GM23248 (cell line): ENCODE measurements around the gene STX18. TPM values are rescaled to one million over a fixed set of nuclear protein-coding genes. Genes with fewer than 3 reads are reported as not detected.

Experiments used
- DNase-seq: peaks from one replicate; pipeline ENCODE4 v3.0.0-alpha.2; 2015
- H2AFZ ChIP-seq: fragments of 200-600 bp; sonication (generic); 2 replicates; pipeline ENCODE4 v1.6.1; 2016; ENCODE audit warnings: antibody characterized with exemption
- H3F3A ChIP-seq: fragments of 200-600 bp; sonication (generic); 2 replicates; pipeline ENCODE4 v1.6.1; 2016; ENCODE audit warnings: mild to moderate bottlenecking, antibody characterized with exemption, mixed run types; ENCODE audit not compliant: insufficient read depth
- H3K27ac ChIP-seq: fragments of 200-600 bp; sonication (generic); 2 replicates; pipeline ENCODE4 v1.5.1; 2016; ENCODE audit warnings: mild to moderate bottlenecking
- H3K27me3 ChIP-seq: fragments of 200-600 bp; sonication (generic); replicated peaks from 2 replicates; pipeline ENCODE4 v1.6.1; 2016; ENCODE audit warnings: mild to moderate bottlenecking; ENCODE audit not compliant: insufficient read depth
- H3K36me3 ChIP-seq: fragments of 200-600 bp; sonication (generic); 2 replicates; pipeline ENCODE4 v1.6.1; 2016; ENCODE audit warnings: low read depth, mild to moderate bottlenecking
- H3K4me1 ChIP-seq: fragments of 200-600 bp; sonication (generic); 2 replicates; pipeline ENCODE4 v1.6.1; 2016; ENCODE audit warnings: mild to moderate bottlenecking; ENCODE audit not compliant: insufficient read depth
- H3K4me2 ChIP-seq: fragments of 200-600 bp; sonication (generic); one replicate; pipeline ENCODE4 v1.6.1; 2016; ENCODE audit warnings: mild to moderate bottlenecking; ENCODE audit not compliant: unreplicated experiment
- H3K4me3 ChIP-seq: fragments of 200-600 bp; sonication (generic); 2 replicates; pipeline ENCODE4 v1.5.1; 2016; ENCODE audit warnings: mild to moderate bottlenecking
- H3K79me2 ChIP-seq: fragments of 200-600 bp; sonication (generic); 2 replicates; pipeline ENCODE4 v1.6.1; 2016; ENCODE audit warnings: mild to moderate bottlenecking; ENCODE audit not compliant: insufficient read depth
- H3K9ac ChIP-seq: fragments of 200-600 bp; sonication (generic); 2 replicates; pipeline ENCODE4 v1.6.1; 2016; ENCODE audit warnings: mild to moderate bottlenecking
- H3K9me2 ChIP-seq: fragments of 200-600 bp; sonication (generic); 2 replicates; pipeline ENCODE4 v1.6.1; 2016; ENCODE audit warnings: mixed run types, mild to moderate bottlenecking, moderate library complexity; ENCODE audit not compliant: insufficient read depth
- H3K9me3 ChIP-seq: fragments of 200-600 bp; sonication (generic); one replicate; pipeline ENCODE4 v1.6.1; 2017; ENCODE audit warnings: low read depth
- H4K20me1 ChIP-seq: fragments of 200-600 bp; sonication (generic); 2 replicates; pipeline ENCODE4 v1.6.0; 2016; ENCODE audit not compliant: insufficient read depth
- EZH2 ChIP-seq: fragments of 200-600 bp; sonication (generic); IDR thresholded peaks from 2 replicates; pipeline ENCODE4 v1.6.1; 2018; ENCODE audit warnings: antibody characterized with exemption, mild to moderate bottlenecking; ENCODE audit not compliant: insufficient read depth, poor library complexity, severe bottlenecking
- EZH2phosphoT487 ChIP-seq: fragments of 200-600 bp; sonication (generic); IDR thresholded peaks from 2 replicates; pipeline ENCODE4 v1.6.1; 2018; ENCODE audit warnings: antibody characterized with exemption, moderate library complexity, mild to moderate bottlenecking, low read depth; ENCODE audit not compliant: insufficient read depth
- WGBS, 2 experiments: methylation state at CpG; one replicate each; pipeline ENCODE4 v1.1.6; 2015 to 2017; ENCODE audit warnings: low lambda C conversion rate in 2 of 2, low coverage in 1 of 2; ENCODE audit errors: missing lambda C conversion rate in 2 of 2; 5-methylcytosine and 5-hydroxymethylcytosine counted together
- in situ Hi-C: fragments of 300-500 bp; cut with MboI; formaldehyde crosslinking; loops from 2 replicates; pipeline ENCODE4 v1.15.0; 2020
- polyA plus RNA-seq: library from polyadenylated mRNA; unstranded; fragments of >200 nt; fragmentation: Nextera tagmentation; extraction: Ambion mirVana; gene quantifications from 2 replicates; pipeline ENCODE4 v1.2.1, GENCODE V29; 2016
- total RNA-seq: library from RNA; depleted of rRNA; stranded (reverse); fragments of >200 nt; shearing (Covaris generic); gene quantifications from 2 replicates; pipeline ENCODE4 v1.2.3, GENCODE V29; 2014

Gene STX18
- total and polyA plus RNA-seq, 2 experiments from 2014 or later = 39.2 to 42.6 TPM

- no peaks in the 10 kb centered on the region for H3K79me2 ChIP-seq
- peaks cover 18% of the 10 kb centered on the region for H3F3A ChIP-seq
- DNase-seq = no peak
- no peak overlapping the region for H3K4me3 ChIP-seq
- peaks cover 22% of the 10 kb centered on the region for H3K4me1 ChIP-seq
- H3K36me3 ChIP-seq = peaks cover 12% of the 10 kb centered on the region; the same call in 1 of the 2 replicates
- no peak overlapping the region for H3K9ac ChIP-seq
- no peaks in the 10 kb centered on the region for H4K20me1 ChIP-seq
- no peaks in the 10 kb centered on the region for H3K9me3 ChIP-seq
- H3K9me2 ChIP-seq = no peaks in the 10 kb centered on the region
- H2AFZ ChIP-seq = no peak overlapping the region
- 87 to 88% methylated on average over 12 of the region's 12 CpGs for WGBS, 2 experiments
- no peaks in the 10 kb centered on the region for H3K27me3 ChIP-seq
- no peak overlapping the region for H3K4me2 ChIP-seq
- no peak overlapping the region for H3K27ac ChIP-seq
- TF ChIP-seq EZH2phosphoT487 = no peak
- TF ChIP-seq EZH2 = no peak
- in situ Hi-C loops = no loop called here
Measured at GRCh38 chr4:4427121-4427870, 114.6 kb downstream of the STX18 start.

- no peak overlapping the region for H3K27ac ChIP-seq
- no peak for TF ChIP-seq EZH2
- TF ChIP-seq EZH2phosphoT487 = no peak
- no peaks in the 10 kb centered on the region for H3K9me3 ChIP-seq
- H3K9ac ChIP-seq = no peak overlapping the region
- in situ Hi-C loops = no loop called here
- H3K36me3 ChIP-seq = peaks cover 14% of the 10 kb centered on the region; the same call in 1 of the 2 replicates
- no peaks in the 10 kb centered on the region for H3K27me3 ChIP-seq
- whole genome bisulfite sequencing, 2 experiments = 92% methylated on average over 11 of the region's 11 CpGs
- no peaks in the 10 kb centered on the region for H3K79me2 ChIP-seq
- H3K9me2 ChIP-seq = no peaks in the 10 kb centered on the region
- H3K4me1 ChIP-seq = peaks cover 22% of the 10 kb centered on the region
- H4K20me1 ChIP-seq = no peaks in the 10 kb centered on the region
- no peak overlapping the region for H3K4me3 ChIP-seq
- DNase-seq = no peak
- H3K4me2 ChIP-seq = no peak overlapping the region
- peaks cover 18% of the 10 kb centered on the region for H3F3A ChIP-seq
- H2AFZ ChIP-seq = no peak overlapping the region
Measured at GRCh38 chr4:4426511-4427120, 115.2 kb downstream of the STX18 start.

- no peak overlapping the region for H3K4me2 ChIP-seq
- in situ Hi-C loops = no loop called here
- WGBS, 2 experiments = 95 to 99% methylated on average over 7 of the region's 7 CpGs
- H2AFZ ChIP-seq = no peak overlapping the region
- no peaks in the 10 kb centered on the region for H3K9me2 ChIP-seq
- TF ChIP-seq EZH2 (no peak), EZH2phosphoT487 (no peak)
- H3K27ac ChIP-seq = no peak overlapping the region
- peaks cover 17% of the 10 kb centered on the region; the same call in 1 of the 2 replicates for H3K36me3 ChIP-seq
- no peaks in the 10 kb centered on the region for H4K20me1 ChIP-seq
- DNase-seq = no peak
- H3K79me2 ChIP-seq = no peaks in the 10 kb centered on the region
- peaks cover 18% of the 10 kb centered on the region for H3K4me1 ChIP-seq
- peaks cover 11% of the 10 kb centered on the region for H3F3A ChIP-seq
- no peak overlapping the region for H3K4me3 ChIP-seq
- H3K27me3 ChIP-seq = no peaks in the 10 kb centered on the region
- no peak overlapping the region for H3K9ac ChIP-seq
- H3K9me3 ChIP-seq = no peaks in the 10 kb centered on the region
Measured at GRCh38 chr4:4425696-4426095, 116.2 kb downstream of the STX18 start.

GRCh38 chr4:4425119-4425690, 116.6 kb downstream of the STX18 start:
- in situ Hi-C loops = no loop called here
- Histone ChIP-seq H2AFZ (no peak overlapping the region), H3K9me3 (no peaks in the 10 kb centered on the region), H3K36me3 (peaks cover 17% of the 10 kb centered on the region; the same call in 1 of the 2 replicates), H3K4me2 (no peak overlapping the region), H3K9me2 (no peaks in the 10 kb centered on the region), H3K4me1 (peaks cover 16% of the 10 kb centered on the region), H3K27ac (no peak overlapping the region), H3K27me3 (no peaks in the 10 kb centered on the region), H3K79me2 (no peaks in the 10 kb centered on the region), H3F3A (peaks cover 8% of the 10 kb centered on the region), H3K9ac (no peak overlapping the region), H3K4me3 (no peak overlapping the region), H4K20me1 (no peaks in the 10 kb centered on the region)
- TF ChIP-seq EZH2phosphoT487 = no peak
- TF ChIP-seq EZH2 = no peak
- DNase-seq = peak; percentile 27
- WGBS, 2 experiments = 85 to 88% methylated on average over 13 of the region's 13 CpGs
